GM18520 (cell line): ENCODE measurements around the gene TREML1.
"Not testable (repeated sequence)": the region's sequence is repeated elsewhere in the genome, so short reads cannot be mapped to it uniquely, and the experiment has no call there.

Experiments
- ATAC-seq: cut with Tn5 transposase; IDR thresholded peaks from one replicate; pipeline ENCODE4 v1.9.1; 2021; ENCODE audit not compliant: unreplicated experiment

Gene TREML1

GRCh38 chr6:41153451-41153850, 696 bp downstream of the TREML1 start:
- no peak for ATAC-seq

GRCh38 chr6:41150671-41151070, 3.5 kb downstream of the TREML1 start:
- ATAC-seq: no peak

DNA sequence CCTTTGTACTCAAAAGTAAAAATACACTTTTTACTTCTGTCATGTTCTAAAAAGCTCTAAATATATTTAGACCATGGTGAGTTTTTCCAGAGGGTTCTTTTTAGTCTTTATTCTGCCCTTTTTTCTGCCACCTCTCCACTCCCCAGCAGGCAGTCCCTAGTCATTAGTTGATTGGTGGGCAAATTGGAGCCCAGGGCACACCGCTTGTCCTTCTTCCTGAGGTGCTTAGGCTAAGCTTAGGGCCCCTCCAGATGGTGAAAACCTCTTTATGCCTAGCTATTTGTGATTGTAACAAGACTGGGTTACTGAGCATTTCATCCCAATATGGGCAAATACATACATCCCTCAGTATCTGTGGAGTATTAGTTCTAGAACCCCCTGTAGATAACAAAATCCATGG, 6.2 kb downstream of the TREML1 start:
- no peak for ATAC-seq

GRCh38 chr6:41136911-41137310, 17.2 kb downstream of the TREML1 start:
- no peak for ATAC-seq

- no peak for ATAC-seq
These were observed 18.9 kb downstream of the TREML1 start for GRCh38 chr6:41135062-41135832.

GRCh38 chr6:41132254-41132653, 21.9 kb downstream of the TREML1 start:
- ATAC-seq: no peak

GRCh38 chr6:41125282-41125681, 28.9 kb downstream of the TREML1 start:
- no peak for ATAC-seq

- no peak for ATAC-seq
These were observed 31.2 kb downstream of the TREML1 start for GRCh38 chr6:41122918-41123317.

DNA sequence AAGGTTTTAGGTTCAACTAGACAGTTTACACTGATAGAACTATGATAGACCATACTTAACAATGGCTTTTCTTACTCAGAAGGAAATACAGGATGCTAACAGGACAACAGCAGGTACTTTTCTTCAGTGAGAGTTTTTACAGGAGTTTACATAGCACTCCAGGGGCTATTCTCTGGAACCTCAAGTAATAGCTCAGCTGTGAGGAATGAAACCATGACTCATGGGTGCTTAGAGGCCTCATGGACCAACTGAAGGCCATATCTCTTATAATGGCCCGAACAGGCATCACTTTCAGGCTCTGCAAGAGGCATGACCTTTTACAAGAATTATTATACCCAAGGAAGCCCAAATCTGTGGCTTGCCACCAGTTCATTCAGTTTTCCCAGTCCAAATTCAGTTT, 31.8 kb downstream of the TREML1 start:
- no peak for ATAC-seq

DNA sequence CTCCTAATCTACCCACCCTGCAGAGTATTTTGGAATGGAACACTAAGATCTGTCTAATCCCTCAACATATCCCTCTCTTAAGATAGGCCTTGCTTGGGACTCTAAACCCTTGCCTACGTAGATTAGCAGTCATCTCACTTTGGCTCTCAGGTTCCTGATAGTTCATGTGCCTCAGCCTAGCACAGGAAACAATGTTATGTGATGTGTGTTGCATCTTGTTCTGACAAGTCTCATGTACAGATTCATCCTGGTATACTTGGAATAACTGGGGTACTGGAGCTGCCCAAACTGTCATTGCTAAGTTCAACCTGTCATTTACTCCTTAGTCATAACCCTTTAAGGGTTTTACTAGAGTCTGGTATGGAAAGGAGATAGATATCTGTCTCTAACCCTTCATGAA, 34.1 kb downstream of the TREML1 start:
- ATAC-seq: no peak

GRCh38 chr6:41119508-41119907, 34.6 kb downstream of the TREML1 start:
- ATAC-seq: no peak

DNA sequence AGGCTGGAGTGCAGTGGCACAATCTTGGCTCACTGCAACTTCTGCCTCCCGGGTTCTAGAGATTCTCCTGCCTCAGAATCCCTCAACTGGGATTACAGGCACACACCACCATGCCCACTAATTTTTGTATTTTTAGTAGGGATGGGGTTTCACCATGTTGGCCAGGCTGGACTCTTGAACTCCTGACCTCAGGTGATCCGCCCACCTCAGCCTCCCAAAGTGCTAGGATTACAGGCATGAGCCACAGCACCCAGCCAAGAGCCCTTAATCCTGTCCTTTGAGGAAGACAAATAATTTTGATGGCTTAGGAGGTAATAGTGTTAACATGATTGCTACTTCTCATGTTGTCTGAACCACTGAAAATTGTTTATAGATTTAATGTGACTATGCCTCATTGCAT, 39.1 kb downstream of the TREML1 start:
- not testable (repeated sequence) for ATAC-seq

- no peak for ATAC-seq
These were observed 43.1 kb downstream of the TREML1 start for GRCh38 chr6:41111017-41111416.

DNA sequence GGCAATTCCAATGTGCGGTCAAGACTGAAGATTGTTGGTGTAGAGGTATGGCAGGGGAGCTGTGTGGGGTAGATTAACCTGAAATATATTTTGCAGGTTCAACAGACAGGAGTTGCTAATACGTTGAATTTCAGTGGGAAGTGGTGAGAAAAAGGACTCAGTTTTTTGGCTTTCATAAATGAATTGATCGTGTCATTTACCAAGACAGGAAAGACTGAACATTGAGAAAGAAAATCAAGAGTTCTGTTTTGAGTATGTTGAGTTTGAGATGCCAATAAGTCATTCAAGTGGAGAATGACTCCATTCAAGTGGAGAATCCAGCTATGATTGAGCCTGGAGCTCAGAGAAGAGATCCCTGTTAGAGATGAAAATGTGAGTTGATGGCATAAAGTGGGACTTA, 50.3 kb downstream of the TREML1 start:
- no peak for ATAC-seq

- ATAC-seq: no peak
These were observed 53.3 kb downstream of the TREML1 start for GRCh38 chr6:41100871-41101287.
